OCI-LY7 (cell line): ENCODE data around the gene DCPS.

Source experiments
- CTCF ChIP-seq: fragments of 200-600 bp; sonication (generic); conservative IDR thresholded peaks from 2 replicates; pipeline ENCODE4 v1.5.1; 2014; ENCODE audit warnings: mild to moderate bottlenecking, antibody characterized with exemption, low read length, moderate library complexity, mixed read lengths
- EZH2phosphoT487 ChIP-seq: fragments of 200-600 bp; sonication (generic); IDR thresholded peaks from 2 replicates; pipeline ENCODE4 v1.6.1; 2018; ENCODE audit warnings: low read depth, borderline replicate concordance, mild to moderate bottlenecking, mixed run types, antibody characterized with exemption, low read length, moderate library complexity, mixed read lengths

GRCh38 chr11:126355926-126356897 lies 52.4 kb downstream of the DCPS start:
- no peak for TF ChIP-seq CTCF
- no peak for TF ChIP-seq EZH2phosphoT487
